ENCODE measurements around the gene TKT. TPM values are rescaled to one million over a fixed set of nuclear protein-coding genes. Genes with fewer than 3 reads are reported as not detected.
A peak's percentile ranks its signal among the peaks of the same experiment; 100 is the strongest.

The TKT gene
- total and polyA plus RNA-seq, 2 of the 13 experiments (the other 11 are each of a cell fraction or from before 2014, with no cell fraction given) = 150 to 238 TPM

DNA sequence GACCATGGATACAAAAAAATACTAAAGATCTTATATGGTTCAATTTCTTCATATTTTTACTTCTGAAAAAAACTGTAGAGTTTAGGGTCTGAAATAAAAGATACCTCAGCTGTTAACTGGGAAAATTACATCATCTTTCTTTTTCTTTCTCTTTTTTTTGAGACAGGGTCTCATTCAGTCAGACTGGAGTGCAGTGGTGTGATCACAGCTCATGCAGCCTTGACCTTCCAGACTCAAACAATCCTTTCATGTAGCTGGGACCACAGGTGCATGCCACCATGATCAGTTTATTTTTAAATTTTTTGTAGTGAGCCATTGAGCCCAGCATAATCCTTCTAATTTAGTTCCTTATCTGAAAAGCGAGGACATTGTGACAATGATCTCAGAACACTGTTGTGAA is 39.6 kb upstream of the TKT start:
- Histone ChIP-seq H2AFZ (ENCODE audit: low read length) (no peak overlapping the region), H4K20me1 (ENCODE audit: insufficient read depth, low read length) (no peaks in the 10 kb centered on the region), H3K4me2 (ENCODE audit: low read depth, low read length) (no peak overlapping the region), H3K9ac (ENCODE audit: insufficient read depth, low read depth, low read length) (no peak overlapping the region), H3K36me3 (replicated peaks in 1 of 2; ENCODE audit: control insufficient read depth in 1 of 2, insufficient read depth in 2 of 2, low read length in 2 of 2) (peaks cover 15 to 49% of the 10 kb centered on the region in 2 experiments), H3K27me3 (ENCODE audit: control insufficient read depth in 1 of 2, insufficient read depth in 2 of 2, low read length in 2 of 2) (no peaks in the 10 kb centered on the region), H3K27ac (ENCODE audit: extremely low read length, insufficient read depth, low read length) (peak overlapping the region; percentile 6), H3K79me2 (ENCODE audit: insufficient read depth, low read length) (no peaks in the 10 kb centered on the region), H3K9me3 (ENCODE audit: low read length) (no peaks in the 10 kb centered on the region), H3K4me3 (replicated peaks in 1 of 3; ENCODE audit: insufficient read depth in 1 of 3, low read depth in 2 of 3, low read length in 3 of 3) (no peak overlapping the region), H3K4me1 (ENCODE audit: insufficient read depth, low read length) (peaks cover 19% of the 10 kb centered on the region)
- intact Hi-C loops (cut with micrococcal nuclease; ENCODE audit: unreplicated experiment) (no loop called here), in situ Hi-C loops (cut with HindIII; ENCODE audit: extremely low pct_ligation_motif_present, low pct_unique_long_range_greater_than_20kb) (no loop called here)
- peak; percentile 72 for FAIRE-seq
- ATAC-seq = peak; percentile 60
- peak; percentile 51 for DNase-seq (ENCODE audit: low spot score)
- CTCF ChIA-PET (ENCODE audit: low intra/inter-chr PET ratio, low total read pairs) = no interaction called here
- no TSS peak for BruUV-seq (replicated peaks)
- WGBS (ENCODE audit: low lambda C conversion rate) = 97% methylated on average over 1 of the region's 1 CpG
- POLR2A ChIA-PET = no interaction called here
- TF ChIP-seq, protein P1, sequence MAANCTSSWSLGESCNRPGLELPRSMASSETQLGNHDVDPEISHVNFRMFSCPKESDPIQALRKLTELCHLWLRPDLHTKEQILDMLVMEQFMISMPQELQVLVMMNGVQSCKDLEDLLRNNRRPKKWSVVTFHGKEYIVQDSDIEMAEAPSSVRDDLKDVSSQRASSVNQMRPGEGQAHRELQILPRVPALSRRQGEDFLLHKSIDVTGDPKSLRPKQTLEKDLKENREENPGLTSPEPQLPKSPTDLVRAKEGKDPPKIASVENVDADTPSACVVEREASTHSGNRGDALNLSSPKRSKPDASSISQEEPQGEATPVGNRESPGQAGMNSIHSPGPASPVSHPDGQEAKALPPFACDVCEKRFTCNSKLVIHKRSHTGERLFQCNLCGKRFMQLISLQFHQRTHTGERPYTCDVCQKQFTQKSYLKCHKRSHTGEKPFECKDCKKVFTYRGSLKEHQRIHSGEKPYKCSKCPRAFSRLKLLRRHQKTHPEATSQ (CRISPR knock-in tag; IDR thresholded peaks at IDR 0.05; ENCODE audit: borderline replicate concordance) = no peak
- TF ChIP-seq ERF (CRISPR knock-in tag; IDR thresholded peaks at IDR 0.05) (no peak), SOX13 (IDR thresholded peaks at IDR 0.05) (no peak), SOX13 (CRISPR knock-in tag; conservative IDR thresholded peaks at IDR 0.05 in 1 of 2, IDR thresholded peaks at IDR 0.05 in 1 of 2) (peak in 1 of 2 experiments; percentile 49; a peak in 1 of 4 replicates), CCDC6 (CRISPR knock-in tag; IDR thresholded peaks at IDR 0.05) (no peak), CEBPB (IDR thresholded peaks at IDR 0.05; ENCODE audit: borderline replicate concordance, low read depth, low read length) (peak; percentile 12; the same call in 1 of the 2 replicates), SP4 (CRISPR knock-in tag; IDR thresholded peaks at IDR 0.05) (no peak), TBX2 (CRISPR knock-in tag; IDR thresholded peaks at IDR 0.05; ENCODE audit: borderline replicate concordance) (peak; percentile 28; the same call in 1 of the 2 replicates), BCL6 (CRISPR knock-in tag; IDR thresholded peaks at IDR 0.05) (peak; percentile 45), CHD4 (IDR thresholded peaks at IDR 0.05; ENCODE audit: borderline replicate concordance, low read length) (no peak), NR2F6 (IDR thresholded peaks at IDR 0.05) (peak; percentile 50), NR2F6 (CRISPR knock-in tag; IDR thresholded peaks at IDR 0.05) (peak; percentile 67), GATAD2A (CRISPR knock-in tag; IDR thresholded peaks at IDR 0.05) (peak; percentile 42), REXO4 (CRISPR knock-in tag; IDR thresholded peaks at IDR 0.05; ENCODE audit: borderline replicate concordance) (no peak), RXRB (CRISPR knock-in tag; IDR thresholded peaks at IDR 0.05; ENCODE audit: borderline replicate concordance) (peak; percentile 22; the same call in 1 of the 2 replicates), SAP130 (CRISPR knock-in tag; IDR thresholded peaks at IDR 0.05; ENCODE audit: low read depth) (peak; percentile 30; the same call in 1 of the 2 replicates), RARA (CRISPR knock-in tag; IDR thresholded peaks at IDR 0.05) (peak; percentile 67), HNF4A (CRISPR knock-in tag; IDR thresholded peaks at IDR 0.05) (peak; percentile 31; the same call in 1 of the 2 replicates), JARID2 (CRISPR knock-in tag; IDR thresholded peaks at IDR 0.05; ENCODE audit: insufficient replicate concordance) (no peak), TCF7 (IDR thresholded peaks at IDR 0.05; ENCODE audit: low read depth) (peak; percentile 25; the same call in 1 of the 2 replicates)
- TF ChIP-seq, protein P2, sequence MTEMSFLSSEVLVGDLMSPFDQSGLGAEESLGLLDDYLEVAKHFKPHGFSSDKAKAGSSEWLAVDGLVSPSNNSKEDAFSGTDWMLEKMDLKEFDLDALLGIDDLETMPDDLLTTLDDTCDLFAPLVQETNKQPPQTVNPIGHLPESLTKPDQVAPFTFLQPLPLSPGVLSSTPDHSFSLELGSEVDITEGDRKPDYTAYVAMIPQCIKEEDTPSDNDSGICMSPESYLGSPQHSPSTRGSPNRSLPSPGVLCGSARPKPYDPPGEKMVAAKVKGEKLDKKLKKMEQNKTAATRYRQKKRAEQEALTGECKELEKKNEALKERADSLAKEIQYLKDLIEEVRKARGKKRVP (CRISPR knock-in tag; IDR thresholded peaks at IDR 0.05) = 0 out of 4 replicates have a peak, but pooled peaks of 1 of the 2 experiments have one; percentile 47
- TF ChIP-seq, protein P3, sequence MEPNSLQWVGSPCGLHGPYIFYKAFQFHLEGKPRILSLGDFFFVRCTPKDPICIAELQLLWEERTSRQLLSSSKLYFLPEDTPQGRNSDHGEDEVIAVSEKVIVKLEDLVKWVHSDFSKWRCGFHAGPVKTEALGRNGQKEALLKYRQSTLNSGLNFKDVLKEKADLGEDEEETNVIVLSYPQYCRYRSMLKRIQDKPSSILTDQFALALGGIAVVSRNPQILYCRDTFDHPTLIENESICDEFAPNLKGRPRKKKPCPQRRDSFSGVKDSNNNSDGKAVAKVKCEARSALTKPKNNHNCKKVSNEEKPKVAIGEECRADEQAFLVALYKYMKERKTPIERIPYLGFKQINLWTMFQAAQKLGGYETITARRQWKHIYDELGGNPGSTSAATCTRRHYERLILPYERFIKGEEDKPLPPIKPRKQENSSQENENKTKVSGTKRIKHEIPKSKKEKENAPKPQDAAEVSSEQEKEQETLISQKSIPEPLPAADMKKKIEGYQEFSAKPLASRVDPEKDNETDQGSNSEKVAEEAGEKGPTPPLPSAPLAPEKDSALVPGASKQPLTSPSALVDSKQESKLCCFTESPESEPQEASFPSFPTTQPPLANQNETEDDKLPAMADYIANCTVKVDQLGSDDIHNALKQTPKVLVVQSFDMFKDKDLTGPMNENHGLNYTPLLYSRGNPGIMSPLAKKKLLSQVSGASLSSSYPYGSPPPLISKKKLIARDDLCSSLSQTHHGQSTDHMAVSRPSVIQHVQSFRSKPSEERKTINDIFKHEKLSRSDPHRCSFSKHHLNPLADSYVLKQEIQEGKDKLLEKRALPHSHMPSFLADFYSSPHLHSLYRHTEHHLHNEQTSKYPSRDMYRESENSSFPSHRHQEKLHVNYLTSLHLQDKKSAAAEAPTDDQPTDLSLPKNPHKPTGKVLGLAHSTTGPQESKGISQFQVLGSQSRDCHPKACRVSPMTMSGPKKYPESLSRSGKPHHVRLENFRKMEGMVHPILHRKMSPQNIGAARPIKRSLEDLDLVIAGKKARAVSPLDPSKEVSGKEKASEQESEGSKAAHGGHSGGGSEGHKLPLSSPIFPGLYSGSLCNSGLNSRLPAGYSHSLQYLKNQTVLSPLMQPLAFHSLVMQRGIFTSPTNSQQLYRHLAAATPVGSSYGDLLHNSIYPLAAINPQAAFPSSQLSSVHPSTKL (CRISPR knock-in tag; IDR thresholded peaks at IDR 0.05) = 0 out of 2 replicates have a peak, but pooled peaks have one; percentile 23
